Subcutaneous adipose tissue (tissue), 4 donors: ENCODE results near the gene ADGRL2. TPM values are rescaled to one million over a fixed set of nuclear protein-coding genes. Genes with fewer than 3 reads are reported as not detected.

Source experiments
- total RNA-seq, 4 donors: library from RNA; depleted of rRNA; stranded (reverse); fragments of >200 nt; gene quantifications; one replicate each; pipeline ENCODE4 v1.1.0, GENCODE V29; 2016
- TF ChIP-seq, protein P1 (sequence below): fragments of 450-650 bp; IDR thresholded peaks from one replicate; pipeline ENCODE4 v1.5.1; 2016; ENCODE audit warnings: low read depth, mild to moderate bottlenecking, control low read depth, antibody characterized with exemption, moderate library complexity

ADGRL2 gene
- total RNA-seq, 4 donors from 2014 or later: 59.7 to 74.2 (median 69.0) TPM

DNA sequence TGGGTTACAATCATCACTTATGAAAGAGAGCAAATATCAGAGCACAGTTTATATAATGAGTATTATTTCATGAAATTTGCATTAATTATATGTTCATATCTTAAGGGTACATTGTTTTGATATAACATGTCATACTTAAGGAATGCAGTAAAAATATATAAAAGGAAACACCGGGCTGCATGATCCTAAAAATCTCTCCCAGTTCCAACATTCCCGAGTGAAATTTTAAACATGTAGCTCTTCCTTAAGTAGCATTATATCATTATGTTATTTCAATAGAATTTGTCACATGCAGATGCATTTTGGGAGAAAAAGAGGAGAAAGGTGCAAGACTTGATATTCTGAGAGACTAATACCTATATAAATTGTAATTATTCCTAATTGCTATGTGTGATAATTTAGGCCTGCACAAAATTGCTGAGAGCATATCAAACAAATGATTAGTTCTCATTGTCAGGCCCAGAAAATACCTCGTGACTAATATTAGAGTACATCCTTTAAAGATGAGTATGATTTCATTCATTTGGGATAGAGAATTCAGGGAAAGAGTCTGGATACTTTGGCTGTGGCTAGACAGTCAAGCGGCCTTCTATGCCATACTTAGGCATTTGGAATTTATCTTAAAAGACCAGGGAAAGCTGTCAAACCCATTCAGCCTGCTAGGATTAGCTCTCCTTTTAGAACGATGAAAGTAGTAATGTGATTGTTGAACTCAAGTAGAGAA is 86.8 kb downstream of the ADGRL2 start:
- TF ChIP-seq, protein P1, sequence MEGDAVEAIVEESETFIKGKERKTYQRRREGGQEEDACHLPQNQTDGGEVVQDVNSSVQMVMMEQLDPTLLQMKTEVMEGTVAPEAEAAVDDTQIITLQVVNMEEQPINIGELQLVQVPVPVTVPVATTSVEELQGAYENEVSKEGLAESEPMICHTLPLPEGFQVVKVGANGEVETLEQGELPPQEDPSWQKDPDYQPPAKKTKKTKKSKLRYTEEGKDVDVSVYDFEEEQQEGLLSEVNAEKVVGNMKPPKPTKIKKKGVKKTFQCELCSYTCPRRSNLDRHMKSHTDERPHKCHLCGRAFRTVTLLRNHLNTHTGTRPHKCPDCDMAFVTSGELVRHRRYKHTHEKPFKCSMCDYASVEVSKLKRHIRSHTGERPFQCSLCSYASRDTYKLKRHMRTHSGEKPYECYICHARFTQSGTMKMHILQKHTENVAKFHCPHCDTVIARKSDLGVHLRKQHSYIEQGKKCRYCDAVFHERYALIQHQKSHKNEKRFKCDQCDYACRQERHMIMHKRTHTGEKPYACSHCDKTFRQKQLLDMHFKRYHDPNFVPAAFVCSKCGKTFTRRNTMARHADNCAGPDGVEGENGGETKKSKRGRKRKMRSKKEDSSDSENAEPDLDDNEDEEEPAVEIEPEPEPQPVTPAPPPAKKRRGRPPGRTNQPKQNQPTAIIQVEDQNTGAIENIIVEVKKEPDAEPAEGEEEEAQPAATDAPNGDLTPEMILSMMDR: no peak

DNA sequence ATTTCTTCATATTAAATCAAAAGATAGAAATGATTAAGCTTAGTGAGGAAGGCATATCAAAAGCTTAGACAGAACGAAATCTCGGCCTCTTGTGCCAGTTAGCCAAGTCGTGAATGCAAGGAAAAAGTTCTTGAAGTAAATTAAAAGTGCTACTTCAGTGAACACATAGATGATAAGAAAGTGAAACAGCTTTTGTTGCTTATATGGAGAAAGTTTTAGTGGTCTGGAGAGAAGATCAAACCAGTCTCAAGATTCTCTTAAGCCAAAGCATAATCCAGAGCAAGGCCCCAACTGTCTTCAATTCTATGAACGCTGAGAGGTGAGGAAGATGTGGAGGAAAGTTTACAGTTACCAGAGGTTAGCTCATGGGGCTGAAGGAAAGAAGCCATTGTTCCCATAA is 88.4 kb downstream of the ADGRL2 start:
- TF ChIP-seq, protein P1: no peak

DNA sequence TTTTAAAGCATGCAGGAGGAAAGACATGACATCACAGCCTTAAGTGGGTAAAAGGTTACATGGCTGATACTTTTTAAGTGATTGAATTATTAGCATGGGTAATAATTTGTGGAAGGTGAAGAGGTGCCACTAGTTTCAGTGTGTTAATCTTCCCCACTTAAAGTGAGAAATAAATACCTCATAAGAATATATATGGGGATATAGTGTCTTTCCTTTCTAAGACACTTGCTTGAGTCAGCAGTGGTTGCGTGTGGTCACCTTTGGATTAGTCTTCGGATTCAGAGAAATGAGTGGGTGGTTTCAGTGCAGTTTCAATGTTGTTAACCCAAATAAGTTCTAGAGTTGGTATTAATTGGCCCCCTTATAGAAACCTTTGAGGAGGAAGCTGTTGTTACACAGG is 94.1 kb downstream of the ADGRL2 start:
- TF ChIP-seq, protein P1: no peak

DNA sequence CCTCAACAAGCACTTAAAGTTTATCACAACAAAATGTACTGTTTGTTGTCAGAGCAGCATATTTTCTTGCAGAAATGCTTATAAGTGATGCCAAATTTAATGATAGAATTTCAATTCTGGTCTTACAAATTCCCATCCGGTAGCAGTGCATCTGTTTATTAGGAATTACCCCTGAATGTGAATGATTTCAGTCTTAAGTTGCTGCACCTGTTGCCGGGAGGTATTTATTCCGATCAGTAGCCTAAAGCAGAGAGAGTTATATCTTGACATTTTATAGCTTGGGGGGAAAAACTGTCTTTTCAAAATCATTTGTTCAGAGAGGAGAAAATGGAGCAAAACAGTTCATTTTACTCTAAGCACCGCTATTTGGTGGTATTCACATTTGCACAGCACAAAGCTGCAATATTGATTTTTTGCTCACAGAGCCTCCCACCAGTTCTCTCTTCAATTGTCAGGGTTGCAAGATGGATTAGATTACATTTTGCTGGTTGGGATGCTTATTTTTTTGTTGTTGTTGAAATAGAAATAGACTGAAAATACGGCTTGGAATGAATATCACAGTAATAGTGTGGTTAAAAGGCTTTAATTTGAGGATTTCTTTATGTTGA is 98.6 kb downstream of the ADGRL2 start:
- TF ChIP-seq, protein P1: no peak

DNA sequence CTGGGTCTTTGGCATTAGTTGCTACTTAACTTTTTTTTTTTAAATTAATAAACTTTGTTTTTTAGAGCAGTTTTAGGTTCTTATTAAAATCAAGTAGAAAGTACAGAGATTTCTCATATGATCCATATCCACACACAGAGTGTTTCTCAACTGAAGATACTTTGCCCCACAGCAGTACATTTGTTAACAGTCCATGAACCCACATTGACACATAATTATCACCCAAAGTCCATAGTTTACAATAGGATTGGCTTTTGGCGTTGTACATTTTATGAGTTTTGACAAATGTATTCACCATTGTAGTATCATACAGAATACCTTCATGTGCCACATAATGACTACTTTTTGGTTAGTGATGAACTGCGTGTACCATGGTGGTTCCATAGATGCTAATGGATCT is 106.8 kb downstream of the ADGRL2 start:
- TF ChIP-seq, protein P1: no peak

DNA sequence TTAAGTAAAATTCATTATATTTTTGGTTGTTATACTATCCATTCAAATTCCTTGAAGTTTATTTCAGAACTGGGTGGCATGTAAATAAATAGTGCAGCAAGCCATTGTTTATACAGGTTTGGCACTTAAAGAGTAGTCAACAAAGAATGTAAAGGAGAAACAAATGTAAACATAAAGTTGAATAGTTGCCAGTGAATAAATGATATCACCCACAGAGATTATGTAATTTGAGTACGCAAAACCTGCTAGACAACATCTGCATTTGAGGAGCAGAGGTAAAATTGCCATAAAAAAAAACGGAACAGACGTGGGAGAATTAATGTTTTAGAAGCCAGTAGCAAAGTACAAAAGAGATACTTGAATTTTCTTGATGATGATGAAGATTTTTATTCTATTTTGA is 111.6 kb downstream of the ADGRL2 start:
- TF ChIP-seq, protein P1: no peak

DNA sequence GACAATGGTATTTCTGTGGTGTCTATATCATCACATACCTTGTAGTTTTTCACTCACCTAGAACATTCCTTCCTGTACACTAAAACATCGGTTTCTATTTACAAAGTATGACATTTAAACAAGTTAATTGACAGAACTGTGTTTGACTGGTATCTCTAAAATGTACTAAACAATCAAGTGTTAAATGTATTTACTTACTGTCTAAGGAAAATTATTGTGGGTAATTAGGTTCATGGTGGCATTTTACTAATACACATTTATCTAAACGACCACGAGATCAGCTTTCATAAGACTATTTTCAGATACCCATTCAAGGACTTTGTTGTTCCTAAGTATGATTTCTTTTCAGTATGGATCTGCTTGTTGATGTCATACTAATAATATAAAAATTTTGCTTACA is 115.2 kb downstream of the ADGRL2 start:
- TF ChIP-seq, protein P1: no peak
